Neuronal stem cell (in vitro differentiated cells): ENCODE data around the gene MMD.

Source experiments
- DNase-seq: peaks from one replicate; pipeline ENCODE4 v3.0.0-alpha.2; 2013; ENCODE audit warnings: low spot score
- H2AFZ ChIP-seq: one replicate; pipeline ENCODE4 v1.6.1; 2013; ENCODE audit warnings: mild to moderate bottlenecking, low read length, inconsistent platforms
- H2AK5ac ChIP-seq: 2 replicates; pipeline ENCODE4 v1.6.1; 2013; ENCODE audit warnings: low read depth, mild to moderate bottlenecking, inconsistent platforms, low read length, moderate library complexity, mixed read lengths
- H2BK120ac ChIP-seq: 2 replicates; pipeline ENCODE4 v1.6.1; 2013; ENCODE audit warnings: low read depth, mild to moderate bottlenecking, inconsistent platforms, low read length, moderate library complexity, mixed read lengths
- H2BK12ac ChIP-seq: one replicate; pipeline ENCODE4 v1.6.1; 2013; ENCODE audit warnings: low read length, inconsistent platforms
- H2BK15ac ChIP-seq: 2 replicates; pipeline ENCODE4 v1.6.1; 2013; ENCODE audit warnings: mild to moderate bottlenecking, low read length, inconsistent platforms, mixed read lengths
- H2BK5ac ChIP-seq: one replicate; pipeline ENCODE4 v1.6.1; 2013; ENCODE audit warnings: inconsistent platforms, mild to moderate bottlenecking, low read length, moderate library complexity
- H3K14ac ChIP-seq: one replicate; pipeline ENCODE4 v1.6.1; 2013; ENCODE audit warnings: low read length, inconsistent platforms
- H3K18ac ChIP-seq: 2 replicates; pipeline ENCODE4 v1.6.1; 2013; ENCODE audit warnings: low read length, inconsistent platforms
- H3K23ac ChIP-seq: 2 replicates; pipeline ENCODE4 v1.6.1; 2013; ENCODE audit warnings: low read depth, mild to moderate bottlenecking, mixed read lengths, low read length, inconsistent platforms; ENCODE audit not compliant: poor library complexity
- H3K27ac ChIP-seq: replicated peaks from 3 replicates; pipeline ENCODE4 v1.5.1; 2013; ENCODE audit warnings: low read length, inconsistent platforms
- H3K27me3 ChIP-seq, 3 experiments: 2 replicates each; pipeline ENCODE4 v1.6.1; 2013; ENCODE audit warnings: low read length in 3 of 3, mild to moderate bottlenecking in 2 of 3, inconsistent platforms in 1 of 3, low read depth in 1 of 3, mixed read lengths in 1 of 3, moderate library complexity in 1 of 3; ENCODE audit not compliant: control insufficient read depth in 3 of 3, insufficient read depth in 3 of 3
- H3K36me3 ChIP-seq, 2 donors: replicated peaks in 1 of 2; 2 replicates each; pipeline ENCODE4 v1.6.1; 2013; ENCODE audit warnings: low read length in 2 of 2; ENCODE audit not compliant: control insufficient read depth in 2 of 2, insufficient read depth in 2 of 2
- H3K4ac ChIP-seq: 2 replicates; pipeline ENCODE4 v1.6.1; 2013; ENCODE audit warnings: inconsistent platforms, mild to moderate bottlenecking, low read length, moderate library complexity
- H3K4me1 ChIP-seq, 2 donors: 1 replicate in 1 of 2; 2 replicates in 1 of 2; pipeline ENCODE4 v1.6.1; 2013; ENCODE audit warnings: low read length in 2 of 2, low read depth in 1 of 2; ENCODE audit not compliant: control insufficient read depth in 2 of 2, insufficient read depth in 1 of 2
- H3K4me2 ChIP-seq: one replicate; pipeline ENCODE4 v1.6.1; 2013; ENCODE audit warnings: mild to moderate bottlenecking, low read length, inconsistent platforms; ENCODE audit not compliant: insufficient read depth, poor library complexity, severe bottlenecking
- H3K4me3 ChIP-seq, 2 donors: 2 replicates each; pipeline ENCODE4 v1.5.1; 2013; ENCODE audit warnings: low read length in 2 of 2, mild to moderate bottlenecking in 2 of 2, inconsistent platforms in 1 of 2, moderate library complexity in 1 of 2
- H3K79me1 ChIP-seq: one replicate; pipeline ENCODE4 v1.6.1; 2013; ENCODE audit warnings: low read depth, mild to moderate bottlenecking, inconsistent platforms, low read length, moderate library complexity
- H3K9ac ChIP-seq: one replicate; pipeline ENCODE4 v1.6.1; 2013; ENCODE audit warnings: mild to moderate bottlenecking, low read depth, low read length, inconsistent platforms; ENCODE audit not compliant: poor library complexity
- H3K9me3 ChIP-seq, 2 donors: replicated peaks in 1 of 2; 2 replicates each; pipeline versions ENCODE3 to v1.6.1; 2013; ENCODE audit warnings: low read length in 2 of 2, mild to moderate bottlenecking in 2 of 2, inconsistent platforms in 1 of 2, low read depth in 1 of 2, mixed read lengths in 1 of 2, moderate library complexity in 1 of 2; ENCODE audit not compliant: control insufficient read depth in 2 of 2, insufficient read depth in 1 of 2
- H4K8ac ChIP-seq: one replicate; pipeline ENCODE4 v1.6.1; 2013; ENCODE audit warnings: low read depth, mild to moderate bottlenecking, inconsistent platforms, low read length, moderate library complexity
- H4K91ac ChIP-seq: one replicate; pipeline ENCODE4 v1.6.1; 2013; ENCODE audit warnings: low read length, low read depth, mild to moderate bottlenecking, inconsistent platforms; ENCODE audit not compliant: poor library complexity
- WGBS, 2 donors: extraction: QIAGEN DNeasy Blood & Tissue Kit; methylation state at CpG; one replicate each; pipeline ENCODE4 v1.1.7; 2013; ENCODE audit warnings: missing lambda C conversion rate in 2 of 2, mixed read lengths in 1 of 2; ENCODE audit not compliant: insufficient read length in 2 of 2, insufficient replicate concordance in 1 of 2; ENCODE audit errors: extremely low coverage in 2 of 2; 5-methylcytosine and 5-hydroxymethylcytosine counted together

The MMD gene

DNA sequence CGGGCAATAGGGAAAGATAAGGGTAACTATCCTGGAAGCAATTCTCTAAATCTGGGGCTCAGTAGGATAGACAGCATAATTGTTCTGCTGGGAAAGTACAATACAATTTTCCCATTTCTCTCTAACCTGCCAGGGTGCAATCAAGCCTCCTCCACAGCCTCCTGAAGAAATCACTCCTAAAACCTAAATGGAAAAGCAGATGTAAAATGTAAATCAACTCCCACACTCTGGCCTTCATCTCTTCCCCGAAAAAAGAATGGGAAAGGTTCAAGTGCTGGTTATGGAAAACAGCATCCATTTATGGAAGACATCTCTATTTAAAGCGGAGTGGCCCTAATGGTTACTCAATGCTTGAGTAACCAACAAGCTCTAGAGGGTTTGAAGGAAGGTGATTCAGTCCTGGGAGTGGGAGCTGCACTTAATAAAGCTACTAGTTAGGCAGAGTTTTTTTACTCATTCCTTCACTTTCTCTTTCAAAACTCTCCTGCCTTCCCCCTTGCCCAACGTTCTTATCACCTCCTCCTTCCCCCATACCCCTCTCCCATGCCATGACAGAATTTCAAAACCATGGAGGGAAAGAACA is 5.1 kb downstream of the MMD start:
- Histone ChIP-seq H3K9me3 (peaks cover 5 to 33% of the 10 kb centered on the region in 2 donors), H2AFZ (no peak overlapping the region), H3K4me3 (no peak overlapping the region), H2BK15ac (no peak overlapping the region), H3K79me1 (peaks cover 9% of the 10 kb centered on the region), H3K27me3 (no peaks in the 10 kb centered on the region), H3K23ac (no peak overlapping the region), H3K9ac (no peak overlapping the region), H2BK120ac (no peak overlapping the region), H3K4me2 (no peak overlapping the region), H3K36me3 (peaks cover 12 to 51% of the 10 kb centered on the region in 2 donors), H2AK5ac (no peak overlapping the region), H2BK5ac (no peak overlapping the region), H3K18ac (no peak overlapping the region), H4K91ac (no peak overlapping the region), H3K27ac (no peak overlapping the region), H3K14ac (no peak overlapping the region), H3K4ac (no peak overlapping the region), H3K4me1 (peaks cover 5% of the 10 kb centered on the region in 2 donors), H4K8ac (no peak overlapping the region), H2BK12ac (no peak overlapping the region)
- DNase-seq: no peak
- WGBS, 2 donors: 100% methylated on average over 1 of the region's 4 CpGs; no CpG with 5 or more reads in 1 of the 2 donors

DNA sequence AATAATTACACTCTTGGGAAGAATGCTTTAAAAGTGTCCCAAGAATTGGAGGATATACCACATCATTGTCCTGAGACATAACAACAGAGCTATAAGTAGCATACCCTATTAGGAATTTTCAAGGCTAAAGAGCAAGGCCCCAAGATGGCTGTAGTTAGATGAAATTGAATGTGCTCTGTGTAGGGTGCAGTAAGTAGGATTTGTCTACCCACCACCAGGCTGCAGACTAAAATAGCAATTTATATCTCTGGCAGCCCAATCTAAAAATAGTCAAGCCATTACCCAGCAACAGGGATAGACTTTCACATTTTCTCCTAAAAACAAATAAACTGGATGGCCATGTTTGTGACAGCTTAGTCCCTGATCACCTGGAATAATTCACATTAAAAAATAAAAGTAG is 5.6 kb downstream of the MMD start:
- Histone ChIP-seq H3K4me3 (no peak overlapping the region), H3K79me1 (peaks cover 8% of the 10 kb centered on the region), H2BK120ac (no peak overlapping the region), H4K8ac (no peak overlapping the region), H3K27me3 (no peaks in the 10 kb centered on the region), H4K91ac (no peak overlapping the region), H3K27ac (no peak overlapping the region), H2BK12ac (no peak overlapping the region), H3K4me1 (peaks cover 5% of the 10 kb centered on the region in 2 donors), H3K9ac (no peak overlapping the region), H2AK5ac (no peak overlapping the region), H2AFZ (no peak overlapping the region), H2BK5ac (no peak overlapping the region), H3K9me3 (peaks cover 5 to 33% of the 10 kb centered on the region in 2 donors), H3K4me2 (no peak overlapping the region), H3K36me3 (peaks cover 15 to 56% of the 10 kb centered on the region in 2 donors), H2BK15ac (no peak overlapping the region), H3K14ac (no peak overlapping the region), H3K18ac (no peak overlapping the region), H3K4ac (no peak overlapping the region), H3K23ac (no peak overlapping the region)
- no peak for DNase-seq

DNA sequence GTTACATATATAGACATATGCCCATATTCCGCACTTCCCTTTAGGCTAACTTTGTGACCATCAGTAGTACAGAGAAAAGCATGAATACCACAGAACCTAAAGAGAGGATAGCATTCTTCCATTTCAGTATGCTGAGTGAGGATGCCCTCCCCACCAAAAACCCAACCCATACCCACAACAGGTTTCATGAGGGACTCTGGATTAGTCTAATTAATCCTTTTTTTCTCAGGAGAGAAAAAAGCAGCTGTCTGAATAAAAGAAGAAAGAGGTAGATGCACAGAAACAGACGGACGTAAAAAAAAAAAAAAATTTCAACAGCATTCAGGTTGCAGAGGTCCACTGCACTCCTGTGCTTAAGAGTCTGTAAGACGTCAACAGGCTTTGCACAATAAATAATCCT is 6.7 kb downstream of the MMD start:
- H2BK120ac ChIP-seq: no peak overlapping the region
- H3K23ac ChIP-seq: no peak overlapping the region
- H3K9ac ChIP-seq: no peak overlapping the region
- no peak overlapping the region for H2AK5ac ChIP-seq
- no peak overlapping the region for H2AFZ ChIP-seq
- H2BK5ac ChIP-seq: no peak overlapping the region
- no peak overlapping the region for H2BK15ac ChIP-seq
- no peak overlapping the region for H3K4ac ChIP-seq
- no peak overlapping the region for H3K4me3 ChIP-seq
- no peak overlapping the region for H3K14ac ChIP-seq
- H3K4me1 ChIP-seq: peaks cover under 1 to 2% of the 10 kb centered on the region in 2 donors
- H3K27me3 ChIP-seq: no peaks in the 10 kb centered on the region
- WGBS, 2 donors: no CpG with 5 or more reads among the region's 4 CpGs
- H2BK12ac ChIP-seq: no peak overlapping the region
- H3K18ac ChIP-seq: no peak overlapping the region
- no peak overlapping the region for H4K8ac ChIP-seq
- H3K79me1 ChIP-seq: peaks cover 5% of the 10 kb centered on the region
- no peak overlapping the region for H3K4me2 ChIP-seq
- H3K36me3 ChIP-seq: peaks cover 19 to 66% of the 10 kb centered on the region in 2 donors
- H3K9me3 ChIP-seq: peaks cover 5 to 33% of the 10 kb centered on the region in 2 donors
- DNase-seq: no peak
- no peak overlapping the region for H4K91ac ChIP-seq
- no peak overlapping the region for H3K27ac ChIP-seq

DNA sequence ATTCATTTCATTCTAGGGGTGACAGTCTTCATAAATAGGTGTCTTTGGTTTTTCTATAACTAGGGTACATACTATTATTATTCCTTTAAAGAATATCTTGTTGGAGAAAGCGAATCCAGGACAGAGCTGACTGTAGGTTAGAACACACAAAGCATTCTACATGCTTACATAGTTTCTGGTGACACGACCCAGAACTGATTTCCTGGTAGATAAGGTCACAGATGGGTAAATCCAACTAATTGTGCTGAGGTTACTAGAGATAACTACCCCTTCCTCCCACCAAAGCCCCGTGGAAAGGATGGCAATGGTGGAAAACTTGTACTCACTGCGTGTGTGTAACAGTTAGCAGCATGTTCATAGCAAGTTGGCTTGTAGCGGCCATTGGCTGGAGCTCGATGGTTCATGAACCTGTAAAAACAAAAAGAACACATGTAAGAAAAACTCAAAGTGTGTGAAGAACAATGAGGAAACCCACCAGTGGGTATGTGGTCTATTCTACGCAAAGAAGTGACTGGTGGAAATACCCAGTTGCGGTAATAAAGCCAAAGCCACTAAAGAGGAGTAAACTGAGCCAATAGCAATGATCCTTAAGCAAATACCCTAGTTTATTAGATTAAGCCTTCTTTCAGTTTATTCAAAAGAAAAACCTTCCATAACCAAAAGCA is 7.7 kb downstream of the MMD start:
- Histone ChIP-seq H2BK15ac (no peak overlapping the region), H2BK120ac (no peak overlapping the region), H3K79me1 (peaks cover 5% of the 10 kb centered on the region), H2BK5ac (no peak overlapping the region), H3K23ac (no peak overlapping the region), H3K9me3 (peaks cover 5 to 30% of the 10 kb centered on the region in 2 donors), H4K8ac (no peak overlapping the region), H3K4ac (no peak overlapping the region), H3K36me3 (peaks cover 25 to 70% of the 10 kb centered on the region in 2 donors), H3K27me3 (no peaks in the 10 kb centered on the region), H2BK12ac (no peak overlapping the region), H3K4me2 (no peak overlapping the region), H4K91ac (no peak overlapping the region), H2AK5ac (no peak overlapping the region), H3K18ac (no peak overlapping the region), H3K14ac (no peak overlapping the region), H3K4me1 (peaks cover 0 to 2% of the 10 kb centered on the region in 2 donors), H3K27ac (no peak overlapping the region), H3K9ac (no peak overlapping the region), H2AFZ (no peak overlapping the region), H3K4me3 (no peak overlapping the region)
- no CpG with 5 or more reads among the region's 8 CpGs for WGBS, 2 donors
- no peak for DNase-seq
